OCI-LY3 (cell line): ENCODE results near the gene BMAL1.

Experiments
- CTCF ChIP-seq: fragments of 200-600, 300-600 bp; sonication (generic); IDR thresholded peaks from 2 replicates; pipeline ENCODE4 v1.5.1; 2014; ENCODE audit warnings: antibody characterized with exemption, low read length, low read depth
- EZH2phosphoT487 ChIP-seq: fragments of 200-600 bp; shearing (Covaris generic); IDR thresholded peaks from 2 replicates; pipeline ENCODE4 v1.6.1; 2018; ENCODE audit warnings: antibody characterized with exemption, mixed run types, low read depth

- TF ChIP-seq CTCF: no peak
- TF ChIP-seq EZH2phosphoT487: no peak
Observed at GRCh38 chr11:13367115-13367514, 89.5 kb downstream of the BMAL1 start.
